ENCODE data around the gene CILP. TPM values are rescaled to one million over a fixed set of nuclear protein-coding genes. Genes with fewer than 3 reads are reported as not detected.

The CILP gene
- total RNA-seq, 1 donor from 2014 or later = 0.12 TPM

- DNase-seq (ENCODE audit: low read depth, low spot score) = no peak
- no peaks in the 10 kb centered on the region for H3K27me3 Mint-ChIP-seq (ENCODE audit: low read depth)
- TF ChIP-seq, protein P1, sequence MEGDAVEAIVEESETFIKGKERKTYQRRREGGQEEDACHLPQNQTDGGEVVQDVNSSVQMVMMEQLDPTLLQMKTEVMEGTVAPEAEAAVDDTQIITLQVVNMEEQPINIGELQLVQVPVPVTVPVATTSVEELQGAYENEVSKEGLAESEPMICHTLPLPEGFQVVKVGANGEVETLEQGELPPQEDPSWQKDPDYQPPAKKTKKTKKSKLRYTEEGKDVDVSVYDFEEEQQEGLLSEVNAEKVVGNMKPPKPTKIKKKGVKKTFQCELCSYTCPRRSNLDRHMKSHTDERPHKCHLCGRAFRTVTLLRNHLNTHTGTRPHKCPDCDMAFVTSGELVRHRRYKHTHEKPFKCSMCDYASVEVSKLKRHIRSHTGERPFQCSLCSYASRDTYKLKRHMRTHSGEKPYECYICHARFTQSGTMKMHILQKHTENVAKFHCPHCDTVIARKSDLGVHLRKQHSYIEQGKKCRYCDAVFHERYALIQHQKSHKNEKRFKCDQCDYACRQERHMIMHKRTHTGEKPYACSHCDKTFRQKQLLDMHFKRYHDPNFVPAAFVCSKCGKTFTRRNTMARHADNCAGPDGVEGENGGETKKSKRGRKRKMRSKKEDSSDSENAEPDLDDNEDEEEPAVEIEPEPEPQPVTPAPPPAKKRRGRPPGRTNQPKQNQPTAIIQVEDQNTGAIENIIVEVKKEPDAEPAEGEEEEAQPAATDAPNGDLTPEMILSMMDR (conservative IDR thresholded peaks at IDR 0.05) = peak; percentile 51
- no peaks in the 10 kb centered on the region for H3K4me1 Mint-ChIP-seq
- no peak overlapping the region for H3K4me3 Mint-ChIP-seq
- H3K36me3 Mint-ChIP-seq (ENCODE audit: low read depth) = no peaks in the 10 kb centered on the region
- no peaks in the 10 kb centered on the region for H3K9me3 Mint-ChIP-seq
- no peak overlapping the region for H3K27ac Mint-ChIP-seq (ENCODE audit: unreplicated experiment)
Measured at GRCh38 chr15:65212097-65212496, 824 bp upstream of the CILP start.

DNA sequence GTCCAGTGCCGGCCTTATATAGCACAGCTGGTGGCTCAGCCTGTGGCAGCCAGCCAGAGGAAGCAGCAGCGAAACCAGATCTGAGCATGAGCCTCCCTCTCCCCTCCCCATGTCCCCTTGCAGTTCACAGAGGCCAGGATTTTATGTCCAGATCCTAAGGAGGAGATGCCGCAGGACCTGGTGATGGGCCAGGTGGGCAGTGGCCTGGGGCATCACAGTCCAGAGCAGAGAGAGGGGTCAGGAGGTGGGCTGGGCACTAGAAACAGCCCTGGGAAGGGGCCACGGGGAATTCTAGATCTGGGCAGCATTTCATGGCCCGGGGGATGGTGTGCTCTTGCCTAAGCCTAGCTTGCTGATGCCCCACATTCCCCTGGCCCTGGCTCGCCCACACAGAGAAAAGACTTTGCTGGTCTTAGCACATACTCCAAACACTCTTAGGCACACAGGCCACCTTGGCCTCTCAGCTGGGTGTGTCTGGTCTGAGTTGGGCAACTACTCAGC, 259 bp upstream of the CILP start:
- Mint-ChIP-seq H3K9me3 (no peaks in the 10 kb centered on the region), H3K27ac (ENCODE audit: unreplicated experiment) (no peak overlapping the region), H3K27me3 (ENCODE audit: low read depth) (no peaks in the 10 kb centered on the region), H3K36me3 (ENCODE audit: low read depth) (no peaks in the 10 kb centered on the region), H3K4me3 (no peak overlapping the region), H3K4me1 (no peaks in the 10 kb centered on the region)
- no peak for DNase-seq (ENCODE audit: low read depth, low spot score)
- TF ChIP-seq, protein P1 (conservative IDR thresholded peaks at IDR 0.05) = no peak

DNA sequence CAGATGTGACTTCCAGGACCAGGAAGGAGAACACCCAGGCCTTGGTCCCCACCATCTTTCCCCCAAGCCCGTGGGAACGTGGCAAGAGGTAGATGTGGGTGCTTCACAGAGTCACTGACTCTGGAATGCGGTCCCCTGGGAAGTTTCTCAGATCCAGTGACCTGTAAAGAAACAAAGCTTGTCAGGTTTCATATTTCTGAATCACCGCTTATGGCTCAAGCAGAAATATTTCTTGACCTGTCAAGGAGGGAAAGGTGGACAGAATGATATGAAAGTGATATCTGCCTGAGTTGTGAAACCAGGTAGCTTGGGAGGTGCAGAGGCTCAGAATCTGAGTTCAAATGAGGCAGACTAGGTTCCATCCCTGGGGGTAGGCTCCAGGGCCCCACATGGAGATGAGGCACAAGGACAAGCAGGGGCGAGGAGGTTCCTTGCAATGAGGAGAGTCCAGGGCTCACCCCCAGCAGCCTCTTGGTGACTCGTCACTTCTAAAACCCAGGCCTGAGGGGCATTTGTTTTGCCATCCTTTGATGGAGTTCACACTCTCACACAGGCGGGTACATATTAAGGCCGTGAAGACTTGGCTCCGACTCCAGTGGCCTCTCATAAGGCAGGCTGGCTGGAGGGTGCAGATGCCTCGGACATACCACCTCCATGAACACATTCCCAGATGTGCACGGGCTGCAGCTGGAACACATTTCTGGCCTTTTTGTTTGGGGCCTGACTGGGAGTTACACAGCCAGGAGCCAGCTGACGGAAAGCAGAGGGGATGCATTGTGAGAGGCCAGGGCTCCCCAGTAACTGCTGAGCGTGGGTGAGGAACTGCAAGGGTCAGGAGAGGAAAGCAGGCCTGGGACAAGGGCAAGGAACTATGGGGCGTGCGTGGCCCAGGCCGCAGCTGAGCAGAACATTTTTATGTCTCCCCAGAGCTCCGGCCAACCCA, 1.3 kb downstream of the CILP start:
- H3K27me3 Mint-ChIP-seq (ENCODE audit: low read depth) = no peaks in the 10 kb centered on the region
- TF ChIP-seq, protein P1 (conservative IDR thresholded peaks at IDR 0.05) = no peak
- H3K4me1 Mint-ChIP-seq = no peaks in the 10 kb centered on the region
- no peaks in the 10 kb centered on the region for H3K36me3 Mint-ChIP-seq (ENCODE audit: low read depth)
- no peak overlapping the region for H3K27ac Mint-ChIP-seq (ENCODE audit: unreplicated experiment)
- no peak overlapping the region for H3K4me3 Mint-ChIP-seq
- H3K9me3 Mint-ChIP-seq = no peaks in the 10 kb centered on the region
- DNase-seq (ENCODE audit: low read depth, low spot score) = no peak

DNA sequence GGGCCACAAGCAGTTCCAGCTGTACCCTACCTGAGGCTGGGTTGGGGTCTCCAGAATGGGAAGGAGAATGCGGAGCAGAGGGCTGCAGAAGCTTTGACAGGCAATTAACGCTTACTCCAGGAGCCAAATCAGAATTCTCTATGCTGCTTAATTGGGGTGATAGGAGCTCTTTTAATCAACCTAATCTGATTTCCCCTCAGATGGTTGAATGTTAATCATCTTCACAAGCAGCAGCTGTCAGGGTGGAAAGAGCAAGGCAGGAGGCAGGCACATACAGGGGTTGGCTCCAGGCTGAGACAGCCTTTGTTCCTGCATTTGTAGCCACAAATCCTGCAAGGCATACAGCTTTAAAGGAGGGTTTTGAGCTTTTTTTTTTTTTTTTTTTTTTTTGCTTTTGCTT, 2.6 kb downstream of the CILP start:
- Mint-ChIP-seq H3K4me1 (no peaks in the 10 kb centered on the region), H3K27ac (ENCODE audit: unreplicated experiment) (no peak overlapping the region), H3K9me3 (no peaks in the 10 kb centered on the region), H3K4me3 (no peak overlapping the region), H3K36me3 (ENCODE audit: low read depth) (no peaks in the 10 kb centered on the region), H3K27me3 (ENCODE audit: low read depth) (no peaks in the 10 kb centered on the region)
- no peak for DNase-seq (ENCODE audit: low read depth, low spot score)
- TF ChIP-seq, protein P1 (conservative IDR thresholded peaks at IDR 0.05) = no peak

- no peaks in the 10 kb centered on the region for H3K4me1 Mint-ChIP-seq
- H3K9me3 Mint-ChIP-seq = no peaks in the 10 kb centered on the region
- H3K36me3 Mint-ChIP-seq (ENCODE audit: low read depth) = no peaks in the 10 kb centered on the region
- no peaks in the 10 kb centered on the region for H3K27me3 Mint-ChIP-seq (ENCODE audit: low read depth)
- DNase-seq (ENCODE audit: low read depth, low spot score) = no peak
- no peak overlapping the region for H3K27ac Mint-ChIP-seq (ENCODE audit: unreplicated experiment)
- TF ChIP-seq, protein P1 (conservative IDR thresholded peaks at IDR 0.05) = no peak
- no peak overlapping the region for H3K4me3 Mint-ChIP-seq
Measured at GRCh38 chr15:65207280-65207840, 3.9 kb downstream of the CILP start.
